OCI-LY1 (cell line): Measurements from ENCODE around the gene CSDE1.

Experiments
- H2AFZ ChIP-seq: fragments of 200-600 bp; sonication (generic), shearing (Covaris generic); 2 replicates; pipeline ENCODE4 v1.6.0; 2014; ENCODE audit warnings: antibody characterized with exemption, mild to moderate bottlenecking, low read length
- H3F3A ChIP-seq: fragments of 200-600 bp; sonication (generic), shearing (Covaris generic); 2 replicates; pipeline ENCODE4 v1.6.0; 2014; ENCODE audit warnings: mild to moderate bottlenecking, antibody characterized with exemption, low read length, moderate library complexity; ENCODE audit not compliant: insufficient read depth
- H3K27ac ChIP-seq: fragments of 200-600 bp; sonication (generic); 2 replicates; pipeline ENCODE4 v1.5.1; 2014; ENCODE audit warnings: low read length, mixed run types, mild to moderate bottlenecking, low read depth; ENCODE audit not compliant: poor library complexity, severe bottlenecking
- H3K27me3 ChIP-seq: fragments of 200-600 bp; sonication (generic); 2 replicates; pipeline ENCODE4 v1.6.0; 2014; ENCODE audit warnings: antibody characterized with exemption, mild to moderate bottlenecking, low read length, moderate library complexity; ENCODE audit not compliant: insufficient read depth
- H3K36me3 ChIP-seq: fragments of 200-600 bp; sonication (generic); 2 replicates; pipeline ENCODE4 v1.6.1; 2014; ENCODE audit warnings: mild to moderate bottlenecking, antibody characterized with exemption, low read length, moderate library complexity, mixed read lengths; ENCODE audit not compliant: insufficient read depth
- H3K4me1 ChIP-seq: fragments of 200-600 bp; sonication (generic); 2 replicates; pipeline ENCODE4 v1.5.1; 2014; ENCODE audit warnings: mild to moderate bottlenecking, low read length, moderate library complexity; ENCODE audit not compliant: insufficient read depth, severe bottlenecking
- H3K4me2 ChIP-seq: fragments of 200-600 bp; sonication (generic), shearing (Covaris generic); 2 replicates; pipeline ENCODE4 v1.6.1; 2014; ENCODE audit warnings: low read length
- H3K4me3 ChIP-seq: fragments of 200-600 bp; sonication (generic); 2 replicates; pipeline ENCODE4 v1.5.1; 2014; ENCODE audit warnings: low read length, low read depth, mild to moderate bottlenecking, mixed read lengths; ENCODE audit not compliant: poor library complexity, severe bottlenecking
- H3K79me2 ChIP-seq: fragments of 200-600 bp; shearing (Covaris generic); 2 replicates; pipeline ENCODE4 v1.6.1; 2016; ENCODE audit warnings: mixed run types, low read length, mixed read lengths; ENCODE audit not compliant: insufficient read depth
- H3K9ac ChIP-seq: fragments of 200-600 bp; sonication (generic), shearing (Covaris generic); 2 replicates; pipeline ENCODE4 v1.6.1; 2014; ENCODE audit warnings: mild to moderate bottlenecking, low read length, mixed read lengths
- H3K9me2 ChIP-seq: fragments of 200-600 bp; sonication (generic), shearing (Covaris generic); 2 replicates; pipeline ENCODE4 v1.6.1; 2014; ENCODE audit warnings: low read depth, mild to moderate bottlenecking, low read length, mixed read lengths
- H3K9me3 ChIP-seq: fragments of 200-600 bp; shearing (Covaris generic); 2 replicates; pipeline ENCODE4 v1.6.1; 2014; ENCODE audit warnings: low read length, mixed read lengths
- H4K20me1 ChIP-seq: fragments of 200-600 bp; sonication (generic), shearing (Covaris generic); 2 replicates; pipeline ENCODE4 v1.6.0; 2016; ENCODE audit warnings: mild to moderate bottlenecking, low read length; ENCODE audit not compliant: insufficient read depth
- CTCF ChIP-seq: fragments of 200-600 bp; sonication (generic), shearing (Covaris generic); IDR thresholded peaks from 2 replicates; pipeline ENCODE4 v1.5.1; 2017; ENCODE audit warnings: mild to moderate bottlenecking, antibody characterized with exemption, low read length, moderate library complexity, mixed read lengths
- EZH2 ChIP-seq: fragments of 200-600 bp; sonication (generic), shearing (Covaris generic); IDR thresholded peaks from 2 replicates; pipeline ENCODE4 v1.8.0; 2017; ENCODE audit warnings: borderline replicate concordance, mixed run types, mild to moderate bottlenecking, antibody characterized with exemption, low read length, moderate library complexity, mixed read lengths

CSDE1 gene

DNA sequence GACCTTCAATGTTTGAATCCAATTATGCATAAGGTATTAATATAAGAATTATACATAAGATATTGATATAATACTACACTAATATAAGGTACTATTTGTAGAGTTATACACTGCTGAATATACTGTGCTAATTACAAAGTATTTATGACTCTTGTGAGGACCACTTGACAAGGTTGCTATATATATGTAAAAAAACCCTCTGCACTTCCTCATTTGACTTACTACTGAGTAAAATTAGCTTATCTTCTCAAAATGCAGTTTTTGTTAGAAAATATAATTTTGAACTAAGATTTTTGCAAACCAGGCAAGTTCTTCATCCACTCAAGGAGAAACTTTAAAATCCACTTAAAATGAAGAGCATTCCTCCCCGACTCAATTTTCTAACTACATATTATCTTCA, 14.2 kb upstream of the CSDE1 start:
- Histone ChIP-seq H4K20me1 (no peaks in the 10 kb centered on the region), H3K9me2 (no peaks in the 10 kb centered on the region), H3K9ac (no peak overlapping the region), H3K79me2 (no peaks in the 10 kb centered on the region), H3K36me3 (peaks cover 57% of the 10 kb centered on the region), H3F3A (no peaks in the 10 kb centered on the region), H3K4me3 (no peak overlapping the region), H3K27ac (no peak overlapping the region), H3K9me3 (no peaks in the 10 kb centered on the region), H3K4me1 (no peaks in the 10 kb centered on the region), H3K27me3 (no peaks in the 10 kb centered on the region), H2AFZ (no peak overlapping the region), H3K4me2 (no peak overlapping the region)
- TF ChIP-seq CTCF: no peak
- no peak for TF ChIP-seq EZH2

GRCh38 chr1:114770989-114771388, 13.2 kb upstream of the CSDE1 start:
- Histone ChIP-seq H2AFZ (no peak overlapping the region), H3K4me2 (no peak overlapping the region), H3K79me2 (no peaks in the 10 kb centered on the region), H3K27me3 (no peaks in the 10 kb centered on the region), H3K9ac (no peak overlapping the region), H3K27ac (no peak overlapping the region), H4K20me1 (no peaks in the 10 kb centered on the region), H3K36me3 (peaks cover 50% of the 10 kb centered on the region), H3F3A (no peaks in the 10 kb centered on the region), H3K4me1 (no peaks in the 10 kb centered on the region), H3K9me2 (no peaks in the 10 kb centered on the region), H3K4me3 (no peak overlapping the region), H3K9me3 (no peaks in the 10 kb centered on the region)
- no peak for TF ChIP-seq CTCF
- no peak for TF ChIP-seq EZH2

- H3K36me3 ChIP-seq: 0 out of 2 replicates have a peak, but pooled peaks cover 7% of the 10 kb centered on the region
- no peak overlapping the region for H3K27ac ChIP-seq
- H3K79me2 ChIP-seq: no peaks in the 10 kb centered on the region
- H3F3A ChIP-seq: no peaks in the 10 kb centered on the region
- H3K9me3 ChIP-seq: no peaks in the 10 kb centered on the region
- no peaks in the 10 kb centered on the region for H4K20me1 ChIP-seq
- no peaks in the 10 kb centered on the region for H3K27me3 ChIP-seq
- no peak overlapping the region for H2AFZ ChIP-seq
- no peak overlapping the region for H3K4me2 ChIP-seq
- H3K9ac ChIP-seq: no peak overlapping the region
- no peaks in the 10 kb centered on the region for H3K4me1 ChIP-seq
- no peak for TF ChIP-seq EZH2
- TF ChIP-seq CTCF: no peak
- no peak overlapping the region for H3K4me3 ChIP-seq
- H3K9me2 ChIP-seq: no peaks in the 10 kb centered on the region
Observed at GRCh38 chr1:114764689-114765088, 6.9 kb upstream of the CSDE1 start.
